WI38 (cell line): ENCODE measurements around the gene IPO5.
"Not testable (repeated sequence)": the region's sequence is repeated elsewhere in the genome, so short reads cannot be mapped to it uniquely, and the experiment has no call there.

Source experiments
- H3K4me3 ChIP-seq: 2 replicates; pipeline ENCODE4 v1.5.1; 2011; ENCODE audit warnings: low read depth, mild to moderate bottlenecking, control low read depth, low read length
- CTCF ChIP-seq: IDR thresholded peaks from 2 replicates; pipeline ENCODE4 v1.5.1; 2012; ENCODE audit warnings: low read depth, mild to moderate bottlenecking, control low read depth, low read length

The IPO5 gene

DNA sequence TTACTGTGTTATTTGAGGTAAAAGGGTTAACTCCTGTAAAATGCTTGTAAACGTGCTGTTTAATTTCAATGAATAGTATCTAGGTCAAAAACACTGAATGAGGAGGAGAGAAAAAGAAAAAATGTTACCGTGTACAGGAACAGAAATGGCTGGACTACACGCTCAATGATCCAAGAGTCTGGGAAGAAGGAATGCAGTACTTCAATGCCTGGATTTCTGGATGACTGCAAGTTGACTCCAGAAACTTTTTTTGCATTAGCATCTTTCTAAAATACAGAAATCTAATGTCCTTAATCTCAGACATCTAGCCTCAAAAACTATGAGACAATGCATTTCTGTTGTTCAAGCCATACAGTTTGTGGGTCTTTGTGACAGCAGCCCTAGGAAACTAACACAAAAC is 17.4 kb upstream of the IPO5 start:
- no peak for TF ChIP-seq CTCF
- no peak overlapping the region for H3K4me3 ChIP-seq

GRCh38 chr13:97938706-97939475 is 14.6 kb upstream of the IPO5 start:
- H3K4me3 ChIP-seq = no peak overlapping the region
- TF ChIP-seq CTCF = no peak

DNA sequence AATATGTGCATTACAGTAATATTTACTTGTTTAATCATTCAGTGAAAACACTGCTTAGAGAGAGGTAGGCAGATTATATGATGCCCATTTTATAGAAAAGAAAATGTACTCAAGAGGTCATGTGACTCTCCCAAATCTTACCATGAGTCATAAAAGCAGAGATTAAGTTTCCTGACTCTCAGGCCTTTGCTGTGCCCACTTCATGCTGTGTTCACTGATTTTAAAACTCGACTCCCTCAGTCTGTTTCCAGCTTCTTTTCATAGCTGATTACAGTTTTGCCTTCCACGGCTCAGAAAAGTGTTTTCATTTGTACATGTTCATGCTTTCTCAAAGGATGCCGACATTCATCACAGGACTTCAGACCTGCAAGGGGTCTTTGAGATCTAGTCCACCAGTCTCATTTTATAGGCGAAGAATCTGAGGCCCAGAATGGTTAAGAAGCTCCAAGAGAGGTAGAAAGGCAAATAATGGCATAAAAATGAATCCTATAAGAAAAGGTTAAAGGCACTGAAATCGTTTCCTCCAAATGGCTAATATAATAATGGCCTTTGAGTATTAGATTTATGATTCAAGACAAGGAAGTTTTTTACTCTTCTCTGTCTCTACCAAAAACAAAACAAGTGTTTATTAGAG is 9.0 kb upstream of the IPO5 start:
- no peak overlapping the region for H3K4me3 ChIP-seq
- TF ChIP-seq CTCF = no peak

- H3K4me3 ChIP-seq = no peak overlapping the region
- no peak for TF ChIP-seq CTCF
Measured at GRCh38 chr13:97945342-97945741, 8.1 kb upstream of the IPO5 start.

GRCh38 chr13:97945792-97946419 is 7.6 kb upstream of the IPO5 start:
- TF ChIP-seq CTCF = no peak
- H3K4me3 ChIP-seq = no peak overlapping the region

- no peak overlapping the region for H3K4me3 ChIP-seq
- no peak for TF ChIP-seq CTCF
Measured at GRCh38 chr13:97946951-97947588, 6.4 kb upstream of the IPO5 start.

GRCh38 chr13:97948041-97948440 is 5.4 kb upstream of the IPO5 start:
- no peak overlapping the region for H3K4me3 ChIP-seq
- TF ChIP-seq CTCF = no peak

DNA sequence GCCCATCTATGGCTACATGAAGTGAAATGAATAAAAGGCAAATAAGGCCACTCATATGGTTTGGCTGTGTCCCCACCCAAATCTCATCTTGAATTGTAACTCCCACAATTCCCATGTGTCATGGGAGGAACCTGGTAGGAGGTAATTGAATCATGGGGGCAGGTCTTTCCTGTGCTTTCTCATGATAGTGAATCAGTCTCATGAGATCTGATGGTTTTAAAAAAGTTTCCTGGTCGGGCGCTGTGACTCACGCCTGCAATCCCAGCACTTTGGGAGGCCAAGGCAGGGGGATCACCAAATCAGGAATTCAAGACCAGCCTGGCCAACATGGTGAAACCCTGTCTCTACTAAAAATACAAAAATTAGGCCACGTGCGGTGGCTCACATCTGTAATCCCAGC is 4.2 kb upstream of the IPO5 start:
- H3K4me3 ChIP-seq = not testable (repeated sequence)
